Lung (tissue), 12 donors: ENCODE data around the gene DMRT1. TPM values are rescaled to one million over a fixed set of nuclear protein-coding genes. Genes with fewer than 3 reads are reported as not detected.

Experiments used
- ATAC-seq: fragments of 200-7000 bp; cut with Tn5 transposase; one replicate; pipeline ENCODE4 v1.9.1; 2020; ENCODE audit warnings: moderate number of reproducible peaks; ENCODE audit not compliant: insufficient read depth, low FRiP score
- DNase-seq, 3 donors: peaks; one replicate each; pipeline ENCODE4 v3.0.0-alpha.2; 2013 to 2017
- H3K27ac ChIP-seq, 2 donors: one replicate each; pipeline ENCODE4 v1.5.1; 2013; ENCODE audit warnings: mild to moderate bottlenecking in 2 of 2, moderate library complexity in 2 of 2, control low read depth in 1 of 2, inconsistent platforms in 1 of 2, low read depth in 1 of 2, low read length in 1 of 2
- H3K27me3 ChIP-seq, 3 donors: one replicate each; pipeline ENCODE4 v1.5.1; 2013; ENCODE audit warnings: low read length in 2 of 3; ENCODE audit not compliant: control insufficient read depth in 3 of 3, insufficient read depth in 3 of 3
- H3K36me3 ChIP-seq, 4 donors: one replicate each; pipeline ENCODE4 v1.5.1; 2013; ENCODE audit warnings: low read length in 4 of 4, mild to moderate bottlenecking in 1 of 4, moderate library complexity in 1 of 4; ENCODE audit not compliant: control insufficient read depth in 4 of 4, insufficient read depth in 4 of 4
- H3K4me1 ChIP-seq, 5 donors: one replicate each; pipeline ENCODE4 v1.5.1; 2013; ENCODE audit warnings: low read length in 5 of 5, mild to moderate bottlenecking in 2 of 5, moderate library complexity in 1 of 5; ENCODE audit not compliant: control insufficient read depth in 5 of 5, insufficient read depth in 5 of 5
- H3K4me3 ChIP-seq: one replicate; pipeline ENCODE4 v1.5.1; 2013; ENCODE audit warnings: mild to moderate bottlenecking, control low read depth, moderate library complexity
- H3K9ac ChIP-seq, 2 donors: one replicate each; pipeline ENCODE4 v1.5.1; 2013; ENCODE audit warnings: low read length in 2 of 2, control low read depth in 1 of 2; ENCODE audit not compliant: insufficient read depth in 1 of 2
- H3K9me3 ChIP-seq, 4 donors: one replicate each; pipeline ENCODE4 v1.5.1; 2013; ENCODE audit warnings: low read length in 3 of 4, mild to moderate bottlenecking in 1 of 4, moderate library complexity in 1 of 4; ENCODE audit not compliant: control insufficient read depth in 4 of 4, insufficient read depth in 3 of 4
- WGBS, 2 donors: extraction: QIAGEN DNeasy Blood & Tissue Kit; methylation state at CpG; one replicate each; pipeline ENCODE4 v1.1.7; 2013; 5-methylcytosine and 5-hydroxymethylcytosine counted together
- polyA plus RNA-seq, 2 donors: library from polyadenylated mRNA; stranded (reverse); fragments of 200-250 nt; gene quantifications; one replicate each; pipeline ENCODE4 v1.2.1, GENCODE V29; 2013
- total RNA-seq, 2 donors: library from RNA; depleted of rRNA in 1 of 2; stranded (reverse); fragments of >200 nt in 1 of 2; gene quantifications; one replicate each; pipeline ENCODE4 v1.2.1, GENCODE V29; 2014 to 2021
- TF ChIP-seq, protein P1 (sequence below): IDR thresholded peaks from 2 replicates; pipeline ENCODE4 v1.5.1; 2012; ENCODE audit warnings: mild to moderate bottlenecking; ENCODE audit errors: control extremely low read depth, extremely low read depth
- donor health status: control.
- donor health status: control.
- donor health status: Bipolar disorder and iron deficiency.
- donor health status: healthy.
- donor health status: DM: yes; HTN: yes; CAD: no.

DMRT1 gene
- total and polyA plus RNA-seq, 4 donors, result not detected

DNA sequence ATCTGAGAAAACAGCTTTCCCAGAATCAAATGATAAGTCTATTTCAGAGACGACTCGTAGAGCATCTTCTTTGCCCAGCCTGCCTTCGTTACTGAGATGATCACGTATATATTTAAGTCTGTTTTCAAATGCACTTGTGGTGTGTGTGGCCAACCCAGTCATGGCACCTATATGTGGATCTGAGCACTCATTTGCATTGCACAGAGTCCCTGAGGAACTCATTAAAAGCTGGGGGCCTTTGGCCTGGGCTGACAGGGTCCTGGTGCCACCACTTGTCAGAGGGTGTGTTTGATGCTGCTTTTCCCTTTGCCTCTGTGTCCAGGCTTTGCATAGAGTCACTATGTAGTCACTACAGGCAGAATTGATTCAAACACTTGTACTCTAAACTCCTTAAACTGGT lies 117.6 kb downstream of the DMRT1 start:
- Histone ChIP-seq H3K4me1 (no peaks in the 10 kb centered on the region), H3K27me3 (peaks cover 5 to 63% (median 40%) of the 10 kb centered on the region in 3 donors)
- TF ChIP-seq, protein P1, sequence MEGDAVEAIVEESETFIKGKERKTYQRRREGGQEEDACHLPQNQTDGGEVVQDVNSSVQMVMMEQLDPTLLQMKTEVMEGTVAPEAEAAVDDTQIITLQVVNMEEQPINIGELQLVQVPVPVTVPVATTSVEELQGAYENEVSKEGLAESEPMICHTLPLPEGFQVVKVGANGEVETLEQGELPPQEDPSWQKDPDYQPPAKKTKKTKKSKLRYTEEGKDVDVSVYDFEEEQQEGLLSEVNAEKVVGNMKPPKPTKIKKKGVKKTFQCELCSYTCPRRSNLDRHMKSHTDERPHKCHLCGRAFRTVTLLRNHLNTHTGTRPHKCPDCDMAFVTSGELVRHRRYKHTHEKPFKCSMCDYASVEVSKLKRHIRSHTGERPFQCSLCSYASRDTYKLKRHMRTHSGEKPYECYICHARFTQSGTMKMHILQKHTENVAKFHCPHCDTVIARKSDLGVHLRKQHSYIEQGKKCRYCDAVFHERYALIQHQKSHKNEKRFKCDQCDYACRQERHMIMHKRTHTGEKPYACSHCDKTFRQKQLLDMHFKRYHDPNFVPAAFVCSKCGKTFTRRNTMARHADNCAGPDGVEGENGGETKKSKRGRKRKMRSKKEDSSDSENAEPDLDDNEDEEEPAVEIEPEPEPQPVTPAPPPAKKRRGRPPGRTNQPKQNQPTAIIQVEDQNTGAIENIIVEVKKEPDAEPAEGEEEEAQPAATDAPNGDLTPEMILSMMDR, result no peak

DNA sequence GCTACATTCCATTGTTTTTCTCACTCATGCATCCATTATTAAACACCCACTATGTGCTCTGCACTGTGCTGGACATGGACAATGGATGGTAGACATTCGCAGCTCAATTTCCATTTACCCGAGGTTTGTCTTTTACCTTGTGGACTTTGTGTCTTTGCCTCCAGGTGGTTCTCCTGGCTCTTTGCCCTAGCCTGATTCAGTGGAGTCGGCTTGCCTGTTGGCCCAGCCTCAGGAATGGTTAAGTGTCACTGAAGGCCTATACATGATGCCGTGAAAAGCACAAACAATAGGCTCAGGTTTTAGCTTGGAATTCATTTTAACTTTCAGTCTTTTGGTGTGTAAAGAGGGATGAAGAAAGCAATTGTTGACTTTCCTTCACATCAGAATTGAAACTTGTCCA lies 118.4 kb downstream of the DMRT1 start:
- Histone ChIP-seq H3K4me1 (no peaks in the 10 kb centered on the region), H3K27me3 (peaks cover 5 to 69% (median 45%) of the 10 kb centered on the region in 3 donors), H3K36me3 (no peaks in the 10 kb centered on the region), H3K4me3 (no peak overlapping the region), H3K27ac (no peak overlapping the region), H3K9ac (no peak overlapping the region), H3K9me3 (peaks cover 0 to 1% (median 0%) of the 10 kb centered on the region in 4 donors)
- WGBS, 2 donors, result 76 to 79% methylated on average over 4 of the region's 4 CpGs
- ATAC-seq (no peak), DNase-seq (no peak)
- TF ChIP-seq, protein P1, result no peak

More for the DNA sequence above, 117.6 kb downstream of the DMRT1 start:
- no peak overlapping the region for H3K27ac ChIP-seq
- no peak overlapping the region for H3K4me3 ChIP-seq
- no peaks in the 10 kb centered on the region for H3K36me3 ChIP-seq
- DNase-seq, result no peak
- H3K9me3 ChIP-seq, result peaks cover 0 to 1% (median 0%) of the 10 kb centered on the region in 4 donors
- H3K9ac ChIP-seq, result no peak overlapping the region
- no peak for ATAC-seq
- WGBS, 2 donors, result 89 to 94% methylated on average over 4 of the region's 4 CpGs

DNA sequence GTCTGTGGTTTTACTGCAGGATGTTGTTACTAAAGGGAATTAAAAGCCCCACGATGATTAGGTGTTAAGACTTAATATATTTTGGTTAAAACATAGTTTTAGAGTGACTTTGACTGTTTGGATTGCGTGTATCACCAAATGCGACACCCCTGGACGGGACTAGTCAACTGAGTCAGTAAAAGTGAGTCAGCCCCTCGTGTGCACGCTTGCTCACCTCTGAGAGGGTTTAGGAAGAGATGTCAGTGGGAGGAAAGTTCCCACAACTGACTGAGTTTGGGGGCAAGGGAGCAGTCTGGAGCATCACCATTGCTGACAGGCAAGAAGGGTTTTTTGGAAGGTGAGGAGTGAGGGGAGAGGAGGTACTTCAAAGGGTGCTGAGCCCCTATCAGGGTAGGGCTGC lies 120.5 kb downstream of the DMRT1 start:
- no peak overlapping the region for H3K4me3 ChIP-seq
- H3K27me3 ChIP-seq, result peaks cover 5 to 83% (median 60%) of the 10 kb centered on the region in 3 donors
- peaks cover 0 to 3% (median 0%) of the 10 kb centered on the region in 4 donors for H3K9me3 ChIP-seq
- ATAC-seq (no peak), DNase-seq (no peak)
- H3K4me1 ChIP-seq, result no peaks in the 10 kb centered on the region
- no peak overlapping the region for H3K27ac ChIP-seq
- 72 to 75% methylated on average over 6 of the region's 6 CpGs for WGBS, 2 donors
- H3K36me3 ChIP-seq, result no peaks in the 10 kb centered on the region
- TF ChIP-seq, protein P1, result no peak
- no peak overlapping the region for H3K9ac ChIP-seq

GRCh38 chr9:965497-965896 lies 124.0 kb downstream of the DMRT1 start:
- H3K9me3 ChIP-seq, result peaks cover 0 to 14% (median 0%) of the 10 kb centered on the region in 4 donors
- no peak overlapping the region for H3K9ac ChIP-seq
- H3K4me3 ChIP-seq, result no peak overlapping the region
- TF ChIP-seq, protein P1, result no peak
- 19 to 33% methylated on average over 4 of the region's 4 CpGs for WGBS, 2 donors
- no peak for DNase-seq
- H3K27me3 ChIP-seq, result peaks cover 7 to 100% (median 88%) of the 10 kb centered on the region in 3 donors
- peaks cover 0 to 7% (median 0%) of the 10 kb centered on the region in 5 donors for H3K4me1 ChIP-seq
- H3K27ac ChIP-seq, result no peak overlapping the region
- no peak for ATAC-seq
- H3K36me3 ChIP-seq, result no peaks in the 10 kb centered on the region
